Activated B cell treated with CpG ODN at 0.5 μM for 24 hours (primary cell): ENCODE results near the gene ENOSF1. TPM values are rescaled to one million over a fixed set of nuclear protein-coding genes. Genes with fewer than 3 reads are reported as not detected.

Experiments
- ATAC-seq: fragments of 200-7000 bp; cut with Tn5 transposase; one replicate; pipeline ENCODE4 v1.10.0; 2021; ENCODE audit warnings: low read depth, mild to moderate bottlenecking, moderate library complexity
- CTCF ChIA-PET: fragments of 350-600 bp; sonication (Branson Sonifier 250); formaldehyde crosslinking; loops from one replicate; lab custom pipeline; 2021; ENCODE audit warnings: antibody characterized with exemption; lab: Charles Lee
- POLR2A ChIA-PET: fragments of 350-600 bp; sonication (Branson Sonifier 250); formaldehyde crosslinking; loops from one replicate; lab custom pipeline; 2021; ENCODE audit warnings: antibody characterized with exemption; lab: Charles Lee
- DNase-seq: peaks from one replicate; pipeline ENCODE4 v3.0.0; 2022
- H3K27ac Mint-ChIP-seq: one replicate; pipeline ENCODE4 v1.8.0; 2020; ENCODE audit warnings: mixed read lengths
- H3K27me3 Mint-ChIP-seq: one replicate; pipeline ENCODE4 v1.8.0; 2021; ENCODE audit warnings: mixed read lengths
- H3K36me3 Mint-ChIP-seq: one replicate; pipeline ENCODE4 v1.8.0; 2021; ENCODE audit warnings: low read depth, mixed read lengths
- H3K4me1 Mint-ChIP-seq: one replicate; pipeline ENCODE4 v1.8.0; 2021; ENCODE audit warnings: mixed read lengths
- H3K4me3 Mint-ChIP-seq: one replicate; pipeline ENCODE4 v1.8.0; 2020; ENCODE audit warnings: mild to moderate bottlenecking, mixed read lengths
- H3K9me3 Mint-ChIP-seq: one replicate; pipeline ENCODE4 v1.8.0; 2020; ENCODE audit warnings: mixed read lengths
- intact Hi-C: fragments of 100-400 bp; cut with micrococcal nuclease; formaldehyde crosslinking; loops from one replicate; pipeline ENCODE4 v1.15.1; 2024
- total RNA-seq: library from RNA; stranded (reverse); gene quantifications from 2 replicates; pipeline ENCODE4 v1.2.3, GENCODE V29; 2022
- TF ChIP-seq, protein P1 (sequence below): fragments of 200-600 bp; IDR thresholded peaks from one replicate; pipeline ENCODE4 v1.8.0; 2022; ENCODE audit warnings: antibody characterized with exemption, mild to moderate bottlenecking

The ENOSF1 gene
- total RNA-seq, 1 donor from 2014 or later = 23.8 TPM

DNA sequence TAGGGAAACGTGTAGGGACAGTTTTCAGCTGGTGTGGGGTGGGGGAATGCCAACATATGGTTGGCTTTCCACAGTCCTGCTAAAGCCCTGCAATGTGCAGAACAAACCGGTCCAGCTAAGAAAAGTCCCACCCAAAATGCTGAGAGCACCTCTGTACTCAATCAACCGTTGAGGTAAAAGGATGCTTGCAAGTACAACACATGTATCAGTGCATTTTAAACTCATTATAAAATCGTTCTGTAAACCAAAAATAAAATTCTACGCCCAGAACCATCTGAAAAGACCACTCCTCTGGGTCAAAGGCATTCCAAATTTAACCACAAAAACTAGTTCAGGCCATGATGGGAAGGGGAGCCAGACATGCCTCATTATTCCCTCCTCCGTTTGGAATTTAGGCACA lies 57.0 kb downstream of the ENOSF1 start:
- DNase-seq (no peak), ATAC-seq (no peak)
- intact Hi-C loops = loop anchor here (5.0 kb wide), 1 partner anchor 157 kb away; the partner anchor contains the start of gene YES1
- H3K4me1 Mint-ChIP-seq = peaks cover 21% of the 10 kb centered on the region
- TF ChIP-seq, protein P1, sequence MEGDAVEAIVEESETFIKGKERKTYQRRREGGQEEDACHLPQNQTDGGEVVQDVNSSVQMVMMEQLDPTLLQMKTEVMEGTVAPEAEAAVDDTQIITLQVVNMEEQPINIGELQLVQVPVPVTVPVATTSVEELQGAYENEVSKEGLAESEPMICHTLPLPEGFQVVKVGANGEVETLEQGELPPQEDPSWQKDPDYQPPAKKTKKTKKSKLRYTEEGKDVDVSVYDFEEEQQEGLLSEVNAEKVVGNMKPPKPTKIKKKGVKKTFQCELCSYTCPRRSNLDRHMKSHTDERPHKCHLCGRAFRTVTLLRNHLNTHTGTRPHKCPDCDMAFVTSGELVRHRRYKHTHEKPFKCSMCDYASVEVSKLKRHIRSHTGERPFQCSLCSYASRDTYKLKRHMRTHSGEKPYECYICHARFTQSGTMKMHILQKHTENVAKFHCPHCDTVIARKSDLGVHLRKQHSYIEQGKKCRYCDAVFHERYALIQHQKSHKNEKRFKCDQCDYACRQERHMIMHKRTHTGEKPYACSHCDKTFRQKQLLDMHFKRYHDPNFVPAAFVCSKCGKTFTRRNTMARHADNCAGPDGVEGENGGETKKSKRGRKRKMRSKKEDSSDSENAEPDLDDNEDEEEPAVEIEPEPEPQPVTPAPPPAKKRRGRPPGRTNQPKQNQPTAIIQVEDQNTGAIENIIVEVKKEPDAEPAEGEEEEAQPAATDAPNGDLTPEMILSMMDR = no peak
- H3K9me3 Mint-ChIP-seq = no peaks in the 10 kb centered on the region
- ChIA-PET POLR2A (no interaction called here), CTCF (no interaction called here)
- peaks cover 21% of the 10 kb centered on the region for H3K27me3 Mint-ChIP-seq
- H3K4me3 Mint-ChIP-seq = no peak overlapping the region
- no peak overlapping the region for H3K27ac Mint-ChIP-seq
- no peaks in the 10 kb centered on the region for H3K36me3 Mint-ChIP-seq

DNA sequence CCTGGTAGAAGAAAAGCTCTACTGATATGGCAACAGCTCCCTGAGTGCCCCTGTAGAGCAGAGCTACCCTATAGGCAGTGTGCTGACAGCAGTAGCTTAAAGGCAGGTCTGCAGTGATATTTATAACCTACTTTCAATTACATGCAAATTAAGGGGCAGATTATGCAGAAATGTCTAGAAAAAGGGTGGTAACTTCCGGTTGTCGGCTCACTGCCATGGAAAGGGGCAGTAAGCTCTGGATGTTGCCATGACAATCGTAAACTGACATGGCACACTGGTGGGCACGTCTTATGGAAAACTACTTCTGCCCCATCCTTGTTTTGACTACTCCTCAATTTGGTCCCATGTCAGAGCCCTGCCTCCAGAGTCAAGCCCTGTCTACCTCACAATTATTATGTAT lies 57.8 kb downstream of the ENOSF1 start:
- Mint-ChIP-seq H3K36me3 (no peaks in the 10 kb centered on the region), H3K27me3 (peaks cover 19% of the 10 kb centered on the region), H3K9me3 (no peaks in the 10 kb centered on the region), H3K4me1 (peaks cover 24% of the 10 kb centered on the region), H3K4me3 (no peak overlapping the region), H3K27ac (no peak overlapping the region)
- ChIA-PET CTCF (no interaction called here), POLR2A (no interaction called here)
- DNase-seq = no peak
- no peak for ATAC-seq
- intact Hi-C loops = no loop called here
- TF ChIP-seq, protein P1 = no peak

DNA sequence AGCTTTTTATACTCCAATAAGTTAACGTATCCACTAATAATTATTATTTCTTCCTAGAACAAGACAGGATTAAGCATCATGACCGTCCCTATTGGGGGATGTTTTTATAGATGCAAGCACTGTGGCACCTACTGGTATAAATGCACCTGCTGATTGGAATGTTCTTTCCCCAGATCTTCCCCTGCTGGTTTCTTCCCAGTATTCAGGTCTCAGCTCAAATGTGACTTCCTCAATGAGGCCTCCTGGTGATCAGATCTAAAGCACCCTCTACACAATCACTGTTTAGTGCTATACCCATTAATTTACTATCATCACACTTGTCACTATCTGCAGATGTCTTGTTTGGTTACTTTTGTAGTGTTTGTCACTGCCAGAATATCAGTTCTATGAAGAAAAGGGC lies 58.9 kb downstream of the ENOSF1 start:
- CTCF ChIA-PET = no interaction called here
- no peaks in the 10 kb centered on the region for H3K9me3 Mint-ChIP-seq
- TF ChIP-seq, protein P1 = no peak
- H3K27me3 Mint-ChIP-seq = peaks cover 12% of the 10 kb centered on the region
- no peaks in the 10 kb centered on the region for H3K36me3 Mint-ChIP-seq
- ATAC-seq = no peak
- no peak overlapping the region for H3K4me3 Mint-ChIP-seq
- POLR2A ChIA-PET = no interaction called here
- H3K4me1 Mint-ChIP-seq = peaks cover 14% of the 10 kb centered on the region
- no peak for DNase-seq
- H3K27ac Mint-ChIP-seq = no peak overlapping the region
- intact Hi-C loops = no loop called here

DNA sequence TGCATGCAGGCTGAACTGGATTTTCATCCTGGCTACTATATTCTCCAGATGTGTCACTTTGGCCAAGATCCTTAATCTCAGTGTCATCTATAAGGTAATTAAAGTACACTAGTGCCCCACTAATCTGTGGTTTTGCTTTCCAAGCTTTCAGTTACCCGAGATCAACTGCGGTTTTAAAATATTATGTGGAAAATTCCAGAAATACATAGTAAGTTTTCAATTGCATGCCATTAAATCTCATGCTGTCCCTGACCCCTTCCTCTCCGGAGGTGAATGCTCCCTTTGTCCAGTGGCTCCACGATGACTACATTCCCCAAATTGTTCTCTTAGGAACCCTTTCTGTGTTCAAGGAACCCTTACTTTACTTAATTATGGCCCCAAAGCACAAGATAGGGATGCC lies 60.3 kb downstream of the ENOSF1 start:
- ATAC-seq (no peak), DNase-seq (no peak)
- TF ChIP-seq, protein P1 = no peak
- intact Hi-C loops = no loop called here
- ChIA-PET POLR2A (no interaction called here), CTCF (no interaction called here)
- Mint-ChIP-seq H3K27ac (no peak overlapping the region), H3K4me3 (no peak overlapping the region), H3K27me3 (peaks cover 12% of the 10 kb centered on the region), H3K36me3 (no peaks in the 10 kb centered on the region), H3K9me3 (no peaks in the 10 kb centered on the region), H3K4me1 (peaks cover 10% of the 10 kb centered on the region)

DNA sequence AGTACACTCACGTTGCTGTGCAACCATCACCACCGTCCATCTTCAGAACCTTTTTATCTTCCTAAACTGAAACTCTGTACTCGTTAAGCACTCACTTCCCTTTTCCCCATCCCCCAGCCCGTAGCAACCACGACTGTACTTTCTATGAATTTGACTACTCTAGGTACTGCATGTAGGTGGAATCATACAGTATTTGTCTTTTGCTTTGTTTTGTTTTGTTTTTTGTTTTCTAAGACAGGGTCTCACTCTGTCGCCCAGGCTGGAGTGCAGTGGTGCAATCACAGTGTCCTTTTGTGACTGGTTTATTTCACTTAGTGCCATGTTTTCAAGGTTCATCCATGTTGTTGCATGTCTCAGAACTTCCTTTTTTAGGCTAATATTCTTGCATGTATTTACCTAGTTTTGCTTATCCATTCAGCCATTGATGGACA lies 62.0 kb downstream of the ENOSF1 start:
- Mint-ChIP-seq H3K4me3 (peak overlapping the region; percentile 9), H3K27ac (no peak overlapping the region), H3K4me1 (peaks cover 7% of the 10 kb centered on the region), H3K27me3 (peaks cover 4% of the 10 kb centered on the region), H3K36me3 (no peaks in the 10 kb centered on the region), H3K9me3 (no peaks in the 10 kb centered on the region)
- TF ChIP-seq, protein P1 = no peak
- DNase-seq = no peak
- CTCF ChIA-PET = no interaction called here
- POLR2A ChIA-PET = no interaction called here
- intact Hi-C loops = no loop called here
- peak; percentile 67 for ATAC-seq
